Endothelial cell of umbilical vein (primary cell): ENCODE measurements around the gene BCAS3.

Experiments used
- EZH2 ChIP-seq: IDR thresholded peaks from 2 replicates; pipeline ENCODE4 v1.6.1; 2012; ENCODE audit warnings: borderline replicate concordance, low read depth, mild to moderate bottlenecking, moderate library complexity, low read length, inconsistent platforms; ENCODE audit not compliant: severe bottlenecking
- JUN ChIP-seq: IDR thresholded peaks from 2 replicates; pipeline ENCODE4 v1.6.1; 2011; ENCODE audit warnings: borderline replicate concordance, low read depth; ENCODE audit not compliant: insufficient read length, insufficient read depth
- POLR2A ChIP-seq: IDR thresholded peaks from 2 replicates; pipeline ENCODE4 v1.6.1; 2012; ENCODE audit warnings: low read depth, mild to moderate bottlenecking, control low read depth, low read length
- POLR2AphosphoS5 ChIP-seq: IDR thresholded peaks from 2 replicates; pipeline ENCODE4 v1.6.1; 2012; ENCODE audit warnings: low read depth, mild to moderate bottlenecking, control low read depth, low read length, moderate library complexity; ENCODE audit not compliant: insufficient read depth
- TF ChIP-seq, protein P1 (sequence below), 2 donors: IDR thresholded peaks; 1 replicate in 1 of 2; 2 replicates in 1 of 2; pipeline ENCODE4 v1.5.1; 2011; ENCODE audit warnings: low read length in 2 of 2, mild to moderate bottlenecking in 2 of 2, moderate library complexity in 2 of 2, control low read depth in 1 of 2, inconsistent platforms in 1 of 2, low read depth in 1 of 2; ENCODE audit not compliant: insufficient read depth in 1 of 2; ENCODE audit errors: extremely low read depth in 1 of 2

DNA sequence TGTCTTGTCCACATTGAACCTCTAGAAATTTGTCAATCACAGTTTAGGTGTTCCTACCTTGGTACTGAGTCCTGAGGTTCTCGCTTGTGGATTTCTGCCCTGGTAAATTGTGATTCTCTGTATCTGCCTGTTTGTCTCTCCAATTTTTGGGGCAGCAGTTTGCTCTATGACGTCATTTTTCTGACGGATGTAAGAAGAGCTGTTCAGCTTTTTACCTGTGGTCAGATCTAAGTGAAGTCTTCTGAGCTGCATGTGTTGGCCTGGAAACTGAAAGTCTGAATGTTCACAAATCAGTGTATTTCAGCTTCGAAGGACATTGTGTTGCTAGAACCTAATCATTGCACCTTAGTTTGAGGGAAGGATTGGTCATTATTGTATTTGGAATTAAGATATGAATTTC, 63.4 kb downstream of the BCAS3 start:
- TF ChIP-seq, protein P1, sequence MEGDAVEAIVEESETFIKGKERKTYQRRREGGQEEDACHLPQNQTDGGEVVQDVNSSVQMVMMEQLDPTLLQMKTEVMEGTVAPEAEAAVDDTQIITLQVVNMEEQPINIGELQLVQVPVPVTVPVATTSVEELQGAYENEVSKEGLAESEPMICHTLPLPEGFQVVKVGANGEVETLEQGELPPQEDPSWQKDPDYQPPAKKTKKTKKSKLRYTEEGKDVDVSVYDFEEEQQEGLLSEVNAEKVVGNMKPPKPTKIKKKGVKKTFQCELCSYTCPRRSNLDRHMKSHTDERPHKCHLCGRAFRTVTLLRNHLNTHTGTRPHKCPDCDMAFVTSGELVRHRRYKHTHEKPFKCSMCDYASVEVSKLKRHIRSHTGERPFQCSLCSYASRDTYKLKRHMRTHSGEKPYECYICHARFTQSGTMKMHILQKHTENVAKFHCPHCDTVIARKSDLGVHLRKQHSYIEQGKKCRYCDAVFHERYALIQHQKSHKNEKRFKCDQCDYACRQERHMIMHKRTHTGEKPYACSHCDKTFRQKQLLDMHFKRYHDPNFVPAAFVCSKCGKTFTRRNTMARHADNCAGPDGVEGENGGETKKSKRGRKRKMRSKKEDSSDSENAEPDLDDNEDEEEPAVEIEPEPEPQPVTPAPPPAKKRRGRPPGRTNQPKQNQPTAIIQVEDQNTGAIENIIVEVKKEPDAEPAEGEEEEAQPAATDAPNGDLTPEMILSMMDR (IDR thresholded peaks at IDR 0.05; ENCODE audit: extremely low read depth in 1 of 2, insufficient read depth in 1 of 2, low read depth in 1 of 2, low read length in 2 of 2) = no peak
- TF ChIP-seq POLR2AphosphoS5 (no peak), JUN (no peak), POLR2A (no peak), EZH2 (no peak)
